ENCODE measurements around the gene REPS1. TPM values are rescaled to one million over a fixed set of nuclear protein-coding genes. Genes with fewer than 3 reads are reported as not detected.

Gene REPS1
- total RNA-seq: 52.2 and 88.8 TPM in 2 replicates

GRCh38 chr6:138987643-138988468, at the start of gene REPS1:
Gene REPS1, minus strand, starts transcription at chr6:138988253. Its CDS starts 571 bp downstream, at chr6:138987682.

GRCh38 chr6:139028658-139029469, 40.8 kb upstream of the REPS1 start, which contains the start of gene ABRACL:
Gene ABRACL, plus strand, starts transcription at chr6:139028745. Its CDS starts 5,416 bp downstream, at chr6:139034161.

Other genes with a start within 250 kb of the REPS1 start
- gene CCDC28A, start 214.5 kb downstream of the REPS1 start, total RNA-seq: 7.8 and 8.5 TPM in 2 replicates
- not detected in 2 replicates for gene ECT2L, start 192.2 kb downstream of the REPS1 start, total RNA-seq
- 26.8 and 32.3 TPM in 2 replicates for gene ABRACL, start 40.5 kb upstream of the REPS1 start, total RNA-seq
- gene HECA, start 146.8 kb upstream of the REPS1 start, total RNA-seq: 18.0 and 19.0 TPM in 2 replicates